ENCODE measurements around the gene CTNNBL1. TPM values are rescaled to one million over a fixed set of nuclear protein-coding genes. Genes with fewer than 3 reads are reported as not detected.

The CTNNBL1 gene
- total RNA-seq, 1 experiment from 2014 or later = 55.4 TPM

DNA sequence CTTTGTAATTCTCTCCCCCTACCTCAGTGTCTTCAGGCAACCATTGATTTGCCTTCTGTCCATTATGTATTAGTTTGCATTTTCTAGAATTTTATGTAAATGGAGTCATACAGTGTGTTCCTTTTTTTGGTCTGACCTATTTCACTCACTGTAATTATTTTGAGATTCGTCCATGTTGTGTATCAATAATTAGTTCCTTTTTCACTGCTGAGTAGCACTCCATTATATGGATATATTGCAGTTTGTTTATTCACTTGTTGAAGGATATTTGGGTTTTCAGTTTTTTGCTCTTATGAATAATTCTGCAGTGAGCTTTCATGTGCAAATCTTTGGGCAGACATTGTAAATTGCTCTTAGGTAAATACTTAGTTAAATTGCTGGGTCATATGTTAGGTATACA is 97.1 kb downstream of the CTNNBL1 start:
- ATAC-seq = no peak
- intact Hi-C loops (cut with micrococcal nuclease) = no loop called here
- peaks cover 0 to 3% of the 10 kb centered on the region in 2 experiments; a peak in 1 of 4 replicates for H3K36me3 ChIP-seq (ENCODE audit: control insufficient read depth in 1 of 2, insufficient read depth in 2 of 2, low read length in 2 of 2)
- H3K79me2 ChIP-seq (ENCODE audit: insufficient read depth, low read length) = no peaks in the 10 kb centered on the region
- no TSS peak for BruUV-seq (replicated peaks)
- H4K20me1 ChIP-seq (ENCODE audit: insufficient read depth) = no peaks in the 10 kb centered on the region
- H3K9me3 ChIP-seq (ENCODE audit: control insufficient read depth in 1 of 2, insufficient read depth in 1 of 2, low read depth in 1 of 2, low read length in 2 of 2) = no peaks in the 10 kb centered on the region
- H3K4me2 ChIP-seq (ENCODE audit: low read length) = no peak overlapping the region
- no peak for TF ChIP-seq ZFX (IDR thresholded peaks at IDR 0.05)
- TF ChIP-seq SRF (IDR thresholded peaks at IDR 0.05; ENCODE audit: low read depth) = no peak
- no peak for TF ChIP-seq ZNF274 (IDR thresholded peaks at IDR 0.05; ENCODE audit: low read depth, low read length)
- TF ChIP-seq POLR2A (IDR thresholded peaks at IDR 0.05; ENCODE audit: borderline replicate concordance, extremely low read depth, insufficient read depth, insufficient read length) = no peak
- TF ChIP-seq ATF3 (IDR thresholded peaks at IDR 0.05) = no peak
- TF ChIP-seq CEBPB (IDR thresholded peaks at IDR 0.05; ENCODE audit: low read depth) = no peak
- no peak for TF ChIP-seq EGR1 (IDR thresholded peaks at IDR 0.05; ENCODE audit: low read depth)
- TF ChIP-seq, protein P1, sequence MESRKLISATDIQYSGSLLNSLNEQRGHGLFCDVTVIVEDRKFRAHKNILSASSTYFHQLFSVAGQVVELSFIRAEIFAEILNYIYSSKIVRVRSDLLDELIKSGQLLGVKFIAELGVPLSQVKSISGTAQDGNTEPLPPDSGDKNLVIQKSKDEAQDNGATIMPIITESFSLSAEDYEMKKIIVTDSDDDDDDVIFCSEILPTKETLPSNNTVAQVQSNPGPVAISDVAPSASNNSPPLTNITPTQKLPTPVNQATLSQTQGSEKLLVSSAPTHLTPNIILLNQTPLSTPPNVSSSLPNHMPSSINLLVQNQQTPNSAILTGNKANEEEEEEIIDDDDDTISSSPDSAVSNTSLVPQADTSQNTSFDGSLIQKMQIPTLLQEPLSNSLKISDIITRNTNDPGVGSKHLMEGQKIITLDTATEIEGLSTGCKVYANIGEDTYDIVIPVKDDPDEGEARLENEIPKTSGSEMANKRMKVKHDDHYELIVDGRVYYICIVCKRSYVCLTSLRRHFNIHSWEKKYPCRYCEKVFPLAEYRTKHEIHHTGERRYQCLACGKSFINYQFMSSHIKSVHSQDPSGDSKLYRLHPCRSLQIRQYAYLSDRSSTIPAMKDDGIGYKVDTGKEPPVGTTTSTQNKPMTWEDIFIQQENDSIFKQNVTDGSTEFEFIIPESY (IDR thresholded peaks at IDR 0.05; ENCODE audit: extremely low read depth, insufficient replicate concordance, low read length) = no peak
- TF ChIP-seq EZH2phosphoT487 (IDR thresholded peaks at IDR 0.05; ENCODE audit: borderline replicate concordance) = no peak
- TF ChIP-seq CBX3 (IDR thresholded peaks at IDR 0.05; ENCODE audit: low read depth) = no peak
- no peak for TF ChIP-seq YY1 (IDR thresholded peaks at IDR 0.05; ENCODE audit: extremely low read depth, insufficient replicate concordance, low read depth, low read length)
- H3K4me3 ChIP-seq (replicated peaks in 1 of 2; ENCODE audit: low read depth in 1 of 2, low read length in 2 of 2) = no peak overlapping the region
- no peak overlapping the region for H2AFZ ChIP-seq (ENCODE audit: low read depth, low read length, poor library complexity, severe bottlenecking)
- no peak overlapping the region for H3K27ac ChIP-seq (ENCODE audit: low read depth, low read length)
- no peak overlapping the region for H3K9ac ChIP-seq (ENCODE audit: low read length)
- no peak for DNase-seq (ENCODE audit: low read depth, low spot score)
- no peaks in the 10 kb centered on the region for H3K4me1 ChIP-seq (ENCODE audit: control insufficient read depth in 1 of 2, insufficient read depth in 2 of 2, low read length in 2 of 2)
- POLR2A ChIA-PET = no interaction called here
- CTCF ChIA-PET = no interaction called here
- no peaks in the 10 kb centered on the region for H3K27me3 ChIP-seq (ENCODE audit: insufficient read depth, low read length)
- RAD21 ChIA-PET (ENCODE audit: low non-redundant PET in 1 of 2, low total read pairs in 2 of 2, uncharacterized antibody in 2 of 2, unreplicated experiment in 2 of 2) = no interaction called here
- no peaks in the 10 kb centered on the region for H3K9me2 ChIP-seq (ENCODE audit: insufficient read depth)

All from HCT116 (cell line).